CD4-positive, alpha-beta T cell (primary cell): ENCODE results near the gene NPTX2. TPM values are rescaled to one million over a fixed set of nuclear protein-coding genes. Genes with fewer than 3 reads are reported as not detected.

Experiments
- ATAC-seq: fragments of 200-7000 bp; cut with Tn5 transposase; one replicate; pipeline ENCODE4 v1.10.0; 2022; ENCODE audit warnings: mild to moderate bottlenecking; ENCODE audit not compliant: poor library complexity
- CTCF ChIA-PET: fragments of 350-600 bp; sonication (Branson Sonifier 250); formaldehyde crosslinking; loops from one replicate; lab custom pipeline; 2021; ENCODE audit warnings: antibody characterized with exemption, inconsistent platforms; lab: Charles Lee
- POLR2A ChIA-PET: fragments of 350-600 bp; sonication (Branson Sonifier 250); formaldehyde crosslinking; loops from one replicate; lab custom pipeline; 2021; ENCODE audit warnings: antibody characterized with exemption, inconsistent platforms; lab: Charles Lee
- DNase-seq, 14 experiments: peaks; one replicate each; pipeline ENCODE4 v3.0.0-alpha.2; 2013 to 2020; ENCODE audit warnings: mixed read lengths in 2 of 14
- H3K27ac ChIP-seq, 2 donors: one replicate each; pipeline versions ENCODE4 v1.5.1 to v1.7.0; 2013; ENCODE audit warnings: low read length in 2 of 2, low read depth in 1 of 2, mild to moderate bottlenecking in 1 of 2
- H3K27me3 ChIP-seq, 2 experiments: 1 replicate in 1 of 2; 2 replicates in 1 of 2; pipeline versions ENCODE4 v1.6.1 to v1.7.0; 2013; ENCODE audit warnings: low read length in 2 of 2, control low read depth in 1 of 2, mild to moderate bottlenecking in 1 of 2, moderate library complexity in 1 of 2; ENCODE audit not compliant: insufficient read depth in 2 of 2, control insufficient read depth in 1 of 2
- H3K36me3 ChIP-seq: one replicate; pipeline ENCODE4 v1.6.1; 2013; ENCODE audit warnings: low read length, control low read depth; ENCODE audit not compliant: insufficient read depth
- H3K4me1 ChIP-seq: one replicate; pipeline ENCODE4 v1.6.1; 2013; ENCODE audit warnings: low read length, control low read depth; ENCODE audit not compliant: insufficient read depth
- H3K4me3 ChIP-seq: one replicate; pipeline ENCODE4 v1.5.1; 2013; ENCODE audit warnings: mild to moderate bottlenecking, low read length, moderate library complexity
- H3K9me3 ChIP-seq, 2 experiments: 1 replicate in 1 of 2; 2 replicates in 1 of 2; pipeline versions ENCODE4 v1.6.1 to v1.7.0; 2013; ENCODE audit warnings: low read length in 2 of 2, mild to moderate bottlenecking in 2 of 2, control low read depth in 1 of 2, moderate library complexity in 1 of 2; ENCODE audit not compliant: control insufficient read depth in 1 of 2, insufficient read depth in 1 of 2
- H3K27ac Mint-ChIP-seq: one replicate; pipeline ENCODE4 v1.8.0; 2020; ENCODE audit warnings: mixed read lengths
- H3K27me3 Mint-ChIP-seq: one replicate; pipeline ENCODE4 v1.8.0; 2021; ENCODE audit warnings: mixed read lengths
- H3K36me3 Mint-ChIP-seq: one replicate; pipeline ENCODE4 v1.8.0; 2021; ENCODE audit warnings: low read depth, mixed read lengths
- H3K4me1 Mint-ChIP-seq: one replicate; pipeline ENCODE4 v1.8.0; 2021; ENCODE audit warnings: low read depth, mixed read lengths
- H3K4me3 Mint-ChIP-seq: one replicate; pipeline ENCODE4 v1.8.0; 2020; ENCODE audit warnings: mild to moderate bottlenecking, mixed read lengths
- H3K9me3 Mint-ChIP-seq: one replicate; pipeline ENCODE4 v1.8.0; 2020; ENCODE audit warnings: mixed read lengths
- intact Hi-C, 2 experiments: fragments of 100-400 bp; cut with DNase I in 1 of 2; cut with micrococcal nuclease in 1 of 2; formaldehyde crosslinking; loops; one replicate each; pipeline versions ENCODE4 v1.15.1 to v1.9.0; 2023 to 2025; cut with DNase I, micrococcal nuclease
- total RNA-seq, 174 experiments: library from RNA in 2 of 174; stranded (reverse) in 2 of 174; gene quantifications; one replicate each; pipeline ENCODE4 v1.2.3 and lab custom pipeline; 2021 to 2026
- TF ChIP-seq, protein P1 (sequence below): fragments of 200-600 bp; IDR thresholded peaks from one replicate; pipeline ENCODE4 v1.8.0; 2022; ENCODE audit warnings: antibody characterized with exemption, mild to moderate bottlenecking

NPTX2 gene
- total RNA-seq, 2 experiments from 2014 or later, result not detected

DNA sequence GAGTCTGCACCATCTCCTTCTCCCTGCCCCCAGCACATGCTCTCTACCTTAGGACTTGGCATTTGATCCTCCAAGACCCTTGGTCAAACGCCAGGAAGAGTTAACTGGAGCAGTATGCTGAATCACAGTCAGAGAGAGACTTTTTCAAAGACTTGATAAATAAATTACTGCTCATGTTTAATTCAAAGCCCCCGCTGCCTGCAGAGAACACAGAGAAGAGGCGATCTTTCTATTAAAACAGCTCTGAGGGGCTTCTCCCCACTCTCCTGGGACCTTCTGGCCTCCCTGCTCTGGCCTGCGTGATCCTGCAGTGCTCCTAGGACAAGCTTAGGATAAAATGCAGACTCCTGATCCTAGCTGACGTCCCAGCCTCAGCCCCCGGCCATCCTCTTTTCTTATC, 47.8 kb downstream of the NPTX2 start:
- intact Hi-C loops, result no loop called here
- DNase-seq (no peak), ATAC-seq (no peak)
- no peaks in the 10 kb centered on the region for H3K27me3 Mint-ChIP-seq
- no peaks in the 10 kb centered on the region for H3K4me1 Mint-ChIP-seq
- POLR2A ChIA-PET, result no interaction called here
- Histone ChIP-seq H3K27ac (no peak overlapping the region), H3K4me1 (no peaks in the 10 kb centered on the region), H3K9me3 (peaks cover 5 to 30% of the 10 kb centered on the region in 2 experiments), H3K27me3 (no peaks in the 10 kb centered on the region), H3K36me3 (no peaks in the 10 kb centered on the region), H3K4me3 (no peak overlapping the region)
- H3K9me3 Mint-ChIP-seq, result peaks cover 5% of the 10 kb centered on the region
- no peak overlapping the region for H3K27ac Mint-ChIP-seq
- no peak overlapping the region for H3K4me3 Mint-ChIP-seq
- TF ChIP-seq, protein P1, sequence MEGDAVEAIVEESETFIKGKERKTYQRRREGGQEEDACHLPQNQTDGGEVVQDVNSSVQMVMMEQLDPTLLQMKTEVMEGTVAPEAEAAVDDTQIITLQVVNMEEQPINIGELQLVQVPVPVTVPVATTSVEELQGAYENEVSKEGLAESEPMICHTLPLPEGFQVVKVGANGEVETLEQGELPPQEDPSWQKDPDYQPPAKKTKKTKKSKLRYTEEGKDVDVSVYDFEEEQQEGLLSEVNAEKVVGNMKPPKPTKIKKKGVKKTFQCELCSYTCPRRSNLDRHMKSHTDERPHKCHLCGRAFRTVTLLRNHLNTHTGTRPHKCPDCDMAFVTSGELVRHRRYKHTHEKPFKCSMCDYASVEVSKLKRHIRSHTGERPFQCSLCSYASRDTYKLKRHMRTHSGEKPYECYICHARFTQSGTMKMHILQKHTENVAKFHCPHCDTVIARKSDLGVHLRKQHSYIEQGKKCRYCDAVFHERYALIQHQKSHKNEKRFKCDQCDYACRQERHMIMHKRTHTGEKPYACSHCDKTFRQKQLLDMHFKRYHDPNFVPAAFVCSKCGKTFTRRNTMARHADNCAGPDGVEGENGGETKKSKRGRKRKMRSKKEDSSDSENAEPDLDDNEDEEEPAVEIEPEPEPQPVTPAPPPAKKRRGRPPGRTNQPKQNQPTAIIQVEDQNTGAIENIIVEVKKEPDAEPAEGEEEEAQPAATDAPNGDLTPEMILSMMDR, result no peak
- no peaks in the 10 kb centered on the region for H3K36me3 Mint-ChIP-seq
- CTCF ChIA-PET, result no interaction called here

DNA sequence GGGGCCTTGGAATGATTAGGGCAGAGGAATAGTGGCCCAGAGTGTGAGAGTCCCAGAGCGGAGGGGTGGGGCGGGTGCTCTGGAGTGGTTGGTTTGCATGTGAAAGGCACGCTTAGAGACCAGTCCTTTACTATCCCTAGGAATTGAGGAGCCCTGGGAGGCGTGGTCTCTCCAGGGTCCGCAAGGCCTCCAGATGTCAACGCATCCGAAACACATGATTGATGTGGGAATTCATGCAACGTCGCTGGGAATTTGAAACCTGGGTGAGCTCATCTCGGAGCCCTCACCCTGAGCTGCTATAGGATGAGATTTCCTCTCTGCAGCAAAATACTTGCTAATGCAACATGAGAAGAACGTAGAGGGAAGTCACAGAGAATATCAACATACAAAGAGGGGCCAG, 51.2 kb downstream of the NPTX2 start:
- H3K4me1 Mint-ChIP-seq, result no peaks in the 10 kb centered on the region
- Histone ChIP-seq H3K27me3 (no peaks in the 10 kb centered on the region), H3K36me3 (no peaks in the 10 kb centered on the region), H3K27ac (no peak overlapping the region), H3K9me3 (peaks cover 0 to 33% of the 10 kb centered on the region in 2 experiments), H3K4me3 (no peak overlapping the region), H3K4me1 (no peaks in the 10 kb centered on the region)
- no peaks in the 10 kb centered on the region for H3K27me3 Mint-ChIP-seq
- ChIA-PET CTCF (no interaction called here), POLR2A (no interaction called here)
- no peaks in the 10 kb centered on the region for H3K36me3 Mint-ChIP-seq
- TF ChIP-seq, protein P1, result no peak
- DNase-seq (no peak), ATAC-seq (no peak)
- H3K27ac Mint-ChIP-seq, result no peak overlapping the region
- no peak overlapping the region for H3K4me3 Mint-ChIP-seq
- intact Hi-C loops, result no loop called here
- H3K9me3 Mint-ChIP-seq, result peaks cover 12% of the 10 kb centered on the region

DNA sequence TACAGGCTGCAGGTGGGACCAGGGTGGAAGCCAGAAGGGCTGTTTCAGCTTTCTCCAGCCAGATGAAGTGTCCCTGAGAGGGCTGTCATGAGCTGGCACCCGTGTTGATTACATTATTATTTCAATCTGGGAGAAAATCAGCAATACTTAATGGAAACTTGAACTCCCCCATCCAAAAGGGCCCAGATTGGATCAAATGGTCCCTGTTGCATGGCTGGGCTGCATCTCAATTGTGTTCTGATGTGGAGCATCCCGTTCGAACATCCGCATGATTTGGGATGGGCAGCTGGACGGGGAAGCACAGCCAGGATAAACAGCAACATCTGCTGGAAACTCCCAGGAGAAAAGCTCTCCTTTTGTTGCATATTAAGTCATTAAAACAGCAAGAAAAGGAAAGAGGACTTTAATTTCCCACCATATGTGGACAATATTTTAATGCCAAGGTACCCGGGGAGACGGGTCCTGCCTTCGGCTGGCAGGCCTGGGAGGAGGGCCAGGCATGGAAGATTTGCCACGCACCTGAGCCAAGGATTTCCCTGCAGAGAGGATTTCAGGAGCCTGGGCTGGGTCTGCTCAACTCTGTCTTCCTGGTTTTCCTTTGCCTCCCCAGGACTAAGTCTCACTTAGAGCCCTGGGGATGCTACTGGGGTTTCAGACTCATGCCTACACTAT, 52.4 kb downstream of the NPTX2 start:
- ATAC-seq (no peak), DNase-seq (no peak)
- Mint-ChIP-seq H3K4me1 (no peaks in the 10 kb centered on the region), H3K27ac (no peak overlapping the region), H3K36me3 (no peaks in the 10 kb centered on the region), H3K4me3 (no peak overlapping the region), H3K9me3 (peaks cover 8% of the 10 kb centered on the region), H3K27me3 (no peaks in the 10 kb centered on the region)
- TF ChIP-seq, protein P1, result no peak
- CTCF ChIA-PET, result no interaction called here
- POLR2A ChIA-PET, result no interaction called here
- peaks cover 0 to 29% of the 10 kb centered on the region in 2 experiments for H3K9me3 ChIP-seq
- H3K36me3 ChIP-seq, result no peaks in the 10 kb centered on the region
- H3K4me1 ChIP-seq, result no peaks in the 10 kb centered on the region
- intact Hi-C loops, result no loop called here
- no peak overlapping the region for H3K4me3 ChIP-seq
- no peak overlapping the region for H3K27ac ChIP-seq
- no peaks in the 10 kb centered on the region for H3K27me3 ChIP-seq
